ENCODE data around the gene TESPA1.

DNA sequence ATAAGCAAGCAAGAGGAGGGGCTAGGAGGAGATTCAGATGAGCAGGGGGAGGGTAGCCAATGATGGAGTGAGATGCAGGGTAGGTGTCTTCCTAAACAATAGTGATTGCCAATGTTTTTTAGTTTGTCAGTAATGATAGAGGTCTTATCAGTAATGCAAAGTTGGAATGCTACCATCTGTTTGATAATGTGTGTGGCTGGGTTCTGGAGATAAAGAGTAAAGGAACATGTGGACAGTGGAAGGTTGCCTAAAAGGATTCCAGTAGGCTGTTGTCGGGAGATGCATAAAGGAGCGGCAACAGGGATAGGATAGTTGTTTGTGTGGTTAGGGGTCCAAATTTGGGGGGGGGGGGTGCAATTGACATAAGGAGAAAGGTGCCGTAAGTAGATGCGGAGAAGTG lies 52.5 kb downstream of the TESPA1 start:
- TF ChIP-seq, protein P1, sequence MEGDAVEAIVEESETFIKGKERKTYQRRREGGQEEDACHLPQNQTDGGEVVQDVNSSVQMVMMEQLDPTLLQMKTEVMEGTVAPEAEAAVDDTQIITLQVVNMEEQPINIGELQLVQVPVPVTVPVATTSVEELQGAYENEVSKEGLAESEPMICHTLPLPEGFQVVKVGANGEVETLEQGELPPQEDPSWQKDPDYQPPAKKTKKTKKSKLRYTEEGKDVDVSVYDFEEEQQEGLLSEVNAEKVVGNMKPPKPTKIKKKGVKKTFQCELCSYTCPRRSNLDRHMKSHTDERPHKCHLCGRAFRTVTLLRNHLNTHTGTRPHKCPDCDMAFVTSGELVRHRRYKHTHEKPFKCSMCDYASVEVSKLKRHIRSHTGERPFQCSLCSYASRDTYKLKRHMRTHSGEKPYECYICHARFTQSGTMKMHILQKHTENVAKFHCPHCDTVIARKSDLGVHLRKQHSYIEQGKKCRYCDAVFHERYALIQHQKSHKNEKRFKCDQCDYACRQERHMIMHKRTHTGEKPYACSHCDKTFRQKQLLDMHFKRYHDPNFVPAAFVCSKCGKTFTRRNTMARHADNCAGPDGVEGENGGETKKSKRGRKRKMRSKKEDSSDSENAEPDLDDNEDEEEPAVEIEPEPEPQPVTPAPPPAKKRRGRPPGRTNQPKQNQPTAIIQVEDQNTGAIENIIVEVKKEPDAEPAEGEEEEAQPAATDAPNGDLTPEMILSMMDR (IDR thresholded peaks at IDR 0.05): no peak
- TF ChIP-seq POLR2A (IDR thresholded peaks at IDR 0.05; ENCODE audit: low read depth): no peak

Data from esophagus muscularis mucosa (tissue), 3 donors.